OCI-LY1 (cell line): ENCODE results near the gene CLIC1.

ENCODE experiments used
- H2AFZ ChIP-seq: fragments of 200-600 bp; sonication (generic), shearing (Covaris generic); 2 replicates; pipeline ENCODE4 v1.6.0; 2014; ENCODE audit warnings: antibody characterized with exemption, mild to moderate bottlenecking, low read length
- H3F3A ChIP-seq: fragments of 200-600 bp; sonication (generic), shearing (Covaris generic); 2 replicates; pipeline ENCODE4 v1.6.0; 2014; ENCODE audit warnings: mild to moderate bottlenecking, antibody characterized with exemption, low read length, moderate library complexity; ENCODE audit not compliant: insufficient read depth
- H3K27ac ChIP-seq: fragments of 200-600 bp; sonication (generic); 2 replicates; pipeline ENCODE4 v1.5.1; 2014; ENCODE audit warnings: low read length, mixed run types, mild to moderate bottlenecking, low read depth; ENCODE audit not compliant: poor library complexity, severe bottlenecking
- H3K27me3 ChIP-seq: fragments of 200-600 bp; sonication (generic); 2 replicates; pipeline ENCODE4 v1.6.0; 2014; ENCODE audit warnings: antibody characterized with exemption, mild to moderate bottlenecking, low read length, moderate library complexity; ENCODE audit not compliant: insufficient read depth
- H3K36me3 ChIP-seq: fragments of 200-600 bp; sonication (generic); 2 replicates; pipeline ENCODE4 v1.6.1; 2014; ENCODE audit warnings: mild to moderate bottlenecking, antibody characterized with exemption, low read length, moderate library complexity, mixed read lengths; ENCODE audit not compliant: insufficient read depth
- H3K4me1 ChIP-seq: fragments of 200-600 bp; sonication (generic); 2 replicates; pipeline ENCODE4 v1.5.1; 2014; ENCODE audit warnings: mild to moderate bottlenecking, low read length, moderate library complexity; ENCODE audit not compliant: insufficient read depth, severe bottlenecking
- H3K4me2 ChIP-seq: fragments of 200-600 bp; sonication (generic), shearing (Covaris generic); 2 replicates; pipeline ENCODE4 v1.6.1; 2014; ENCODE audit warnings: low read length
- H3K4me3 ChIP-seq: fragments of 200-600 bp; sonication (generic); 2 replicates; pipeline ENCODE4 v1.5.1; 2014; ENCODE audit warnings: low read length, low read depth, mild to moderate bottlenecking, mixed read lengths; ENCODE audit not compliant: poor library complexity, severe bottlenecking
- H3K79me2 ChIP-seq: fragments of 200-600 bp; shearing (Covaris generic); 2 replicates; pipeline ENCODE4 v1.6.1; 2016; ENCODE audit warnings: mixed run types, low read length, mixed read lengths; ENCODE audit not compliant: insufficient read depth
- H3K9ac ChIP-seq: fragments of 200-600 bp; sonication (generic), shearing (Covaris generic); 2 replicates; pipeline ENCODE4 v1.6.1; 2014; ENCODE audit warnings: mild to moderate bottlenecking, low read length, mixed read lengths
- H3K9me2 ChIP-seq: fragments of 200-600 bp; sonication (generic), shearing (Covaris generic); 2 replicates; pipeline ENCODE4 v1.6.1; 2014; ENCODE audit warnings: low read depth, mild to moderate bottlenecking, low read length, mixed read lengths
- H3K9me3 ChIP-seq: fragments of 200-600 bp; shearing (Covaris generic); 2 replicates; pipeline ENCODE4 v1.6.1; 2014; ENCODE audit warnings: low read length, mixed read lengths
- H4K20me1 ChIP-seq: fragments of 200-600 bp; sonication (generic), shearing (Covaris generic); 2 replicates; pipeline ENCODE4 v1.6.0; 2016; ENCODE audit warnings: mild to moderate bottlenecking, low read length; ENCODE audit not compliant: insufficient read depth
- EZH2 ChIP-seq: fragments of 200-600 bp; sonication (generic), shearing (Covaris generic); IDR thresholded peaks from 2 replicates; pipeline ENCODE4 v1.8.0; 2017; ENCODE audit warnings: borderline replicate concordance, mixed run types, mild to moderate bottlenecking, antibody characterized with exemption, low read length, moderate library complexity, mixed read lengths
- TF ChIP-seq, protein P1 (sequence below): fragments of 200-600 bp; sonication (generic), shearing (Covaris generic); IDR thresholded peaks from 2 replicates; pipeline ENCODE4 v1.5.1; 2017; ENCODE audit warnings: mild to moderate bottlenecking, antibody characterized with exemption, low read length, moderate library complexity, mixed read lengths

CLIC1 gene

DNA sequence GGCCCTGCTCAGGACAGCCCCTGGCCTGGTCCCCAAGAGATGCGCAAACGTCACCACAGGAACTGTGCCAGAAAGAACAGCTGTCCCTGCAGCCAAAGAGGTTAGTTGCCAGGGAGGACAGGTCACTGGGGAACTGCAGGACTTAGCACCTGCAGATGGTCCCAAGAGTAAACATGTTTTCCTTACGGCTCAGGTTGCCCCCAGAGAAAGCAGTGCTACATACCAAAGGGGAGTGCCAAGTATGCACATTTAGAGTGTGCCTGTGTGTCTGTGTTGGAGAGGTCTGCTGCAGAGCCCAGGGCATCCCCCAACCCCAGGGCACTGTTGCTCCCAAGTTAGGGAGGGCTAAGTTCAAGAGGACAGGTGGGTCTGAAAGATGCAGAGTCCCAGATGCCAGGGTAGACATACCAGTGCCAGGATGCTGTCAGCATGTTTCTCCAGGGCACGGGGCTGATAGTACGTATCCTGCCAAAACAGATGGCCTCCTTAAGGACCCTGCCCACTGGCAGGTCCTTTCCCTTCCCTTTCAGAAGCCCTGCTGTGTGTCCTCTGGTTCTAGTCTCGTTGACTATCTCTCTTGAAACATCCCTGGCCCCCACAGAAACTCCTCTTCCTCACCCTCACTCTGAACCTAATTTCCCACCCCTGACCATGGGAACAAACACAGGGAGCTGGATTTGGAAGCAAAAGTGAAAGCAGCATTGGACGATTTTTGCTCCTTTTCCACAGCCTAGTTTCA, 34.5 kb downstream of the CLIC1 start:
- Histone ChIP-seq H3K9me2 (no peaks in the 10 kb centered on the region), H3K27ac (peak overlapping the region; percentile 1), H3K27me3 (no peaks in the 10 kb centered on the region), H3K36me3 (peaks cover 8% of the 10 kb centered on the region; the same call in 1 of the 2 replicates), H3K4me3 (peak overlapping the region; percentile 85), H3K4me1 (peaks cover 23% of the 10 kb centered on the region), H2AFZ (no peak overlapping the region), H3K4me2 (peak overlapping the region; percentile 91), H3K79me2 (0 out of 2 replicates have a peak, but pooled peaks cover 5% of the 10 kb centered on the region), H3F3A (no peaks in the 10 kb centered on the region), H3K9me3 (no peaks in the 10 kb centered on the region), H3K9ac (peak overlapping the region; percentile 89), H4K20me1 (no peaks in the 10 kb centered on the region)
- no peak for TF ChIP-seq EZH2
- TF ChIP-seq, protein P1, sequence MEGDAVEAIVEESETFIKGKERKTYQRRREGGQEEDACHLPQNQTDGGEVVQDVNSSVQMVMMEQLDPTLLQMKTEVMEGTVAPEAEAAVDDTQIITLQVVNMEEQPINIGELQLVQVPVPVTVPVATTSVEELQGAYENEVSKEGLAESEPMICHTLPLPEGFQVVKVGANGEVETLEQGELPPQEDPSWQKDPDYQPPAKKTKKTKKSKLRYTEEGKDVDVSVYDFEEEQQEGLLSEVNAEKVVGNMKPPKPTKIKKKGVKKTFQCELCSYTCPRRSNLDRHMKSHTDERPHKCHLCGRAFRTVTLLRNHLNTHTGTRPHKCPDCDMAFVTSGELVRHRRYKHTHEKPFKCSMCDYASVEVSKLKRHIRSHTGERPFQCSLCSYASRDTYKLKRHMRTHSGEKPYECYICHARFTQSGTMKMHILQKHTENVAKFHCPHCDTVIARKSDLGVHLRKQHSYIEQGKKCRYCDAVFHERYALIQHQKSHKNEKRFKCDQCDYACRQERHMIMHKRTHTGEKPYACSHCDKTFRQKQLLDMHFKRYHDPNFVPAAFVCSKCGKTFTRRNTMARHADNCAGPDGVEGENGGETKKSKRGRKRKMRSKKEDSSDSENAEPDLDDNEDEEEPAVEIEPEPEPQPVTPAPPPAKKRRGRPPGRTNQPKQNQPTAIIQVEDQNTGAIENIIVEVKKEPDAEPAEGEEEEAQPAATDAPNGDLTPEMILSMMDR, result no peak

DNA sequence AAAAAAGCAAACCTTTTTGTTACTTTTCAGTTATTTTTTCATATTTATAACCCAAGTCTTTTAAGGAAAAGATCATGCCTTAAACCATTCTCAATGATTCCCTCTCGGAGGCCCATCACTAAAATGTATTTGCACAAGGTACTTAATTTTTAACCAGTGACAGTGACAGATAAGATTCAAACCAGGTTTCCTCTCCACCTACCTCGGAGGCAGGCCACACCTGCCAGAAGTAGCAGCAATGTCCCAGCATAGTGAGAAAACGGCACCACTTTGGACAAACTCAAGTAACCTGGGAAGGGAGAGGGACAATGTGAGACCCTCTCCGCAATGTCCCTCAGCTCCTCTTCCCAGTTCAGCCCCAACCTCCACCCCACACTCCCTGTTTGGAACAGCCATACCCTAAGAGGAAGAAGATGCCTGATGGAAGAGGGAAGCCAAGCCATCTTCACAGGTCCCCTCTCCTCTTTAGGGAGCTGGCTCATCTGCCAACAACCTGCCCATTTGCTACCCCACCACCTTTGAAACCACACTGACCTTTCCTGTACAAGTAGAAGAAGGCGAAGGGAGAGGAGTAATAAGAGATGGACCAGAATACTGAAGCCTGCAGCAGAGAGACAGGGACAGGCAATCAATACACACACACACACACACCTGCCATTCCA, 35.5 kb downstream of the CLIC1 start:
- TF ChIP-seq, protein P1, result no peak
- no peak for TF ChIP-seq EZH2
- H4K20me1 ChIP-seq, result no peaks in the 10 kb centered on the region
- no peak overlapping the region for H3K9ac ChIP-seq
- peaks cover 23% of the 10 kb centered on the region for H3K4me1 ChIP-seq
- H2AFZ ChIP-seq, result no peak overlapping the region
- no peaks in the 10 kb centered on the region for H3K9me3 ChIP-seq
- no peaks in the 10 kb centered on the region for H3F3A ChIP-seq
- no peaks in the 10 kb centered on the region for H3K27me3 ChIP-seq
- peaks cover 12% of the 10 kb centered on the region for H3K36me3 ChIP-seq
- no peak overlapping the region for H3K4me3 ChIP-seq
- no peak overlapping the region for H3K27ac ChIP-seq
- H3K79me2 ChIP-seq, result 0 out of 2 replicates have a peak, but pooled peaks cover 5% of the 10 kb centered on the region
- H3K9me2 ChIP-seq, result no peaks in the 10 kb centered on the region
- H3K4me2 ChIP-seq, result no peak overlapping the region; the same call in 1 of the 2 replicates

DNA sequence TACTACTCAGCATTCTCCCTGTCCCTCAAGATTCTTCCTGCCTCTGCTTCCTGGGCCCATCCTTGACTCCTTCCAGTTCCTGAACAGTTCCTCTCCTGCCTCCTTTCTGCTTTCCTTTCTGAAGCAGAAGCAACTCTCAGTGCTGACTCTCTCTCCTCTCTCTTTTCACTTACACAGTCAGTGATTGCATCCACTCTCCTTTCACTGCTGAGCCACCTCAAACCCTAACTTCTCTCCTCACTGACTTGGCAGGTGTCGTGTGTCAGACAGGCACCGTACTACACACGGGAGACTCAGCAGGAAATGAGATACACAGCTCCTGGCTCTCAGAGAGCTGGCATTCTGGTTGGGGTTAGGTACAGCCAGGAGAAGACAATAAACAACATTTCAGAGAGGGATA, 38.8 kb downstream of the CLIC1 start:
- no peak overlapping the region for H3K9ac ChIP-seq
- H2AFZ ChIP-seq, result no peak overlapping the region
- H3K79me2 ChIP-seq, result 0 out of 2 replicates have a peak, but pooled peaks cover 5% of the 10 kb centered on the region
- peaks cover 17% of the 10 kb centered on the region for H3K4me1 ChIP-seq
- no peaks in the 10 kb centered on the region for H3K9me2 ChIP-seq
- no peaks in the 10 kb centered on the region for H3K9me3 ChIP-seq
- no peak overlapping the region for H3K4me3 ChIP-seq
- H3K27ac ChIP-seq, result no peak overlapping the region
- no peak for TF ChIP-seq EZH2
- TF ChIP-seq, protein P1, result no peak
- no peaks in the 10 kb centered on the region for H4K20me1 ChIP-seq
- no peaks in the 10 kb centered on the region for H3K27me3 ChIP-seq
- no peaks in the 10 kb centered on the region for H3F3A ChIP-seq
- peaks cover 39% of the 10 kb centered on the region for H3K36me3 ChIP-seq
- H3K4me2 ChIP-seq, result no peak overlapping the region
